Aortic smooth muscle cell (primary cell): ENCODE measurements around the gene DUSP1. TPM values are rescaled to one million over a fixed set of nuclear protein-coding genes. Genes with fewer than 3 reads are reported as not detected.

ENCODE experiments used
- total RNA-seq: library from RNA; depleted of rRNA; stranded (reverse); fragments of >200 nt; gene quantifications from 2 replicates; pipeline ENCODE4 v1.2.3, GENCODE V29; 2014

DUSP1 gene, protein sequence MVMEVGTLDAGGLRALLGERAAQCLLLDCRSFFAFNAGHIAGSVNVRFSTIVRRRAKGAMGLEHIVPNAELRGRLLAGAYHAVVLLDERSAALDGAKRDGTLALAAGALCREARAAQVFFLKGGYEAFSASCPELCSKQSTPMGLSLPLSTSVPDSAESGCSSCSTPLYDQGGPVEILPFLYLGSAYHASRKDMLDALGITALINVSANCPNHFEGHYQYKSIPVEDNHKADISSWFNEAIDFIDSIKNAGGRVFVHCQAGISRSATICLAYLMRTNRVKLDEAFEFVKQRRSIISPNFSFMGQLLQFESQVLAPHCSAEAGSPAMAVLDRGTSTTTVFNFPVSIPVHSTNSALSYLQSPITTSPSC
- 96.4 and 114 TPM in 2 replicates for total RNA-seq

GRCh38 chr5:172770675-172771438 is at the start of gene DUSP1:
TSS of gene DUSP1 (minus strand) at chr5:172771195. CDS start at chr5:172770952, 243 bp downstream.

Other genes starting within 250 kb of the DUSP1 start
- gene NEURL1B, start 129.9 kb downstream of the DUSP1 start, total RNA-seq, result 3.4 and 6.2 TPM in 2 replicates
- gene ERGIC1, start 63.1 kb upstream of the DUSP1 start, total RNA-seq, result 124 and 172 TPM in 2 replicates
- 59.1 and 66.5 TPM in 2 replicates for gene RPL26L1, start 188.2 kb upstream of the DUSP1 start, total RNA-seq
- 318 and 333 TPM in 2 replicates for gene ATP6V0E1, start 212.6 kb upstream of the DUSP1 start, total RNA-seq